IPS DF 6.9 (cell line): Measurements from ENCODE around the gene ZNF283.

Experiments
- DNase-seq: peaks from one replicate; pipeline ENCODE4 v3.0.0-alpha.2; 2013; ENCODE audit warnings: low read depth, low spot score
- H3K27ac ChIP-seq: one replicate; pipeline ENCODE4 v1.5.1; 2013; ENCODE audit warnings: low read length, control low read depth
- H3K27me3 ChIP-seq: 2 replicates; pipeline ENCODE4 v1.6.1; 2013; ENCODE audit warnings: mild to moderate bottlenecking, low read length; ENCODE audit not compliant: control insufficient read depth, insufficient read depth
- H3K36me3 ChIP-seq: 2 replicates; pipeline ENCODE4 v1.6.1; 2013; ENCODE audit warnings: low read length; ENCODE audit not compliant: control insufficient read depth, insufficient read depth
- H3K4me1 ChIP-seq: 2 replicates; pipeline ENCODE4 v1.6.1; 2013; ENCODE audit warnings: low read length; ENCODE audit not compliant: control insufficient read depth, insufficient read depth
- H3K4me3 ChIP-seq: 2 replicates; pipeline ENCODE4 v1.5.1; 2013; ENCODE audit warnings: mild to moderate bottlenecking, low read length
- H3K9me3 ChIP-seq: 2 replicates; pipeline ENCODE4 v1.6.1; 2013; ENCODE audit warnings: low read length, inconsistent platforms; ENCODE audit not compliant: control insufficient read depth, insufficient read depth
- WGBS: extraction: QIAGEN DNeasy Blood & Tissue Kit; methylation state at CpG from one replicate; pipeline ENCODE4 v1.1.7; 2013; ENCODE audit warnings: mixed read lengths, missing lambda C conversion rate; ENCODE audit not compliant: insufficient read length, insufficient coverage; 5-methylcytosine and 5-hydroxymethylcytosine counted together

ZNF283 gene

DNA sequence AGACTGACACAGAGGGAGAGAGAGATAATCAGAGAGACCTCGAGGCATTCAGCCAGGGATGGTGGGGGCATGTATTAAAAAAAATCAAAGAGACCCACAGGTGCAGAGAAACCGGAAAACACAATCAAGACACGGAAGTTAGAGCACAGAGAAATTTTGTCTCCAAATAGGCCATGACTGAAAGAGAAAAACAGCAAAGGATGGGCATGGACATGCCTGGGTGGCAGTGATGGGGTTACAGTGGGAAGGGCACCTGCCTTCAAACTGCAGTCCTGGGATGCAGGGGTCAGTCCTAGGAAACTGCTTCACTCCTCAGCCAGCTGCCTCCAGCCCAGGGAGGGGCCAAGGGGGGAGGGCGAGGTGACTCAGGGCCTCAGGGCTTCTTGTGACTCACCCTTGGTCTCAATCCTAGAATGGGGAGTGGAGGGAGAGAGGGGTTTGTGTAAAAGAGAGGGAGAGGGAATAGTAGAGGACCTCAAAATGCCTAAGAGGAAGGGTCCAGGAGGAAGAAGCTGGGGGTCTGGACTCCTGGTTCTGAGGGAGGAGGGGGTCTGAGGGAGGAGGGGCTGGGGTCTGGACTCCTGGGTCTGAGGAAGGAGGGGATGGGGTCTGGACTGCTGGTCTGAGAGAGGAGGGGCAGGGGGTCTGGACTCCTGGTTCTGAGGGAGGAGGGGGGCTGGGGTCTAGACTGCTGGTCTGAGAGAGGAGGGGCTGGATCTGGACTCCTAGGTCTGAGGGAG is 42.7 kb upstream of the ZNF283 start:
- H3K9me3 ChIP-seq: no peaks in the 10 kb centered on the region
- H3K4me1 ChIP-seq: no peaks in the 10 kb centered on the region; the same call in 1 of the 2 replicates
- no peak overlapping the region for H3K4me3 ChIP-seq
- H3K36me3 ChIP-seq: no peaks in the 10 kb centered on the region
- H3K27me3 ChIP-seq: no peaks in the 10 kb centered on the region
- no peak for DNase-seq
- WGBS: no CpG with 5 or more reads among the region's 4 CpGs
- H3K27ac ChIP-seq: no peak overlapping the region

DNA sequence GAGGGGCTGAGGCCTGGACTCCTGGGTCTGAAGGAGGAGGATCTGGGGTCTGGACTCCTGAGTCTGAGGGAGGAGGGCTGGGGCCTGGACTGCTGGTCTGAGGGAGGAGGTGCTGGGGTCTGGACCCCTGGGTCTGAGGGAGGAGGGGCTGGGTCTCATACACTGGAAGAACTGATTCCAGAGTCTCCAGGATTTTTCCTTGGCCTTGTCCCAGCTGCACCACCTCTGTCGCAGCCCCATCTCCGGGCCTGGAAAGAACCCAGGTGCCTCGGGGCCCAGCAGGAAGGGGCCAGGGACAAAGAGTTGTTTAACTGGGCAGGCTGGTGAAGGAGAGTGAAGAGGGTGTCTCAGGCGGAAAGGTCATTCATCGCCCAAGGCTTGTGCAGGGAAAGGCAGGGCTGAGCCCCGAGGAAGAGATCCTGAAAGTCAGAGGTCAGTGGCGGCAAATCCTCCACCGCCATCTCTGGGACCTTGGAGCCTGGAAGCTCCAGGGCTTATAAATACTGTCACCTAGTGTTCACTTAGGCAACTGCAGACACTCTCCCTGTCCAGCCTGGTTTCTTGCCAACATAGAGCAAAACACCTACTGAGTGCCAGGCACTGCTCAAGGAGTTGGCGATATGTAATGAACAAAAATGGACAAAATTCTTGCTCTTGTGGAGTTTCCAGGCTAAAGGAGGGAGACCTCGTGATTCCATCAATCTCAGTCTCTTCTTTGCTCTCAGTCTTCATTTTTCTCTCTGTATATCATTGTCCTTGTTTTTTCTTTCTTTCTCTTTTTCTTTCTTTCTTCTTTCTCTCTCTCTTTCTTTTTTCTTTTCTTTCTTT is 41.9 kb upstream of the ZNF283 start:
- no peak overlapping the region for H3K4me3 ChIP-seq
- H3K27me3 ChIP-seq: no peaks in the 10 kb centered on the region
- DNase-seq: peak; percentile 55
- H3K4me1 ChIP-seq: no peaks in the 10 kb centered on the region
- no CpG with 5 or more reads among the region's 10 CpGs for WGBS
- H3K9me3 ChIP-seq: no peaks in the 10 kb centered on the region
- H3K36me3 ChIP-seq: no peaks in the 10 kb centered on the region
- no peak overlapping the region for H3K27ac ChIP-seq

GRCh38 chr19:43786665-43787064 is 40.5 kb upstream of the ZNF283 start:
- H3K4me1 ChIP-seq: no peaks in the 10 kb centered on the region
- no peaks in the 10 kb centered on the region for H3K36me3 ChIP-seq
- DNase-seq: no peak
- H3K27ac ChIP-seq: no peak overlapping the region
- no CpG with 5 or more reads among the region's 1 CpG for WGBS
- H3K4me3 ChIP-seq: no peak overlapping the region
- H3K9me3 ChIP-seq: no peaks in the 10 kb centered on the region
- no peaks in the 10 kb centered on the region for H3K27me3 ChIP-seq

GRCh38 chr19:43789029-43789428 is 38.1 kb upstream of the ZNF283 start:
- no peak for DNase-seq
- H3K4me3 ChIP-seq: no peak overlapping the region
- no peaks in the 10 kb centered on the region for H3K9me3 ChIP-seq
- no peaks in the 10 kb centered on the region for H3K36me3 ChIP-seq
- WGBS: no CpG with 5 or more reads among the region's 3 CpGs
- no peaks in the 10 kb centered on the region for H3K27me3 ChIP-seq
- H3K27ac ChIP-seq: no peak overlapping the region
- no peaks in the 10 kb centered on the region for H3K4me1 ChIP-seq

DNA sequence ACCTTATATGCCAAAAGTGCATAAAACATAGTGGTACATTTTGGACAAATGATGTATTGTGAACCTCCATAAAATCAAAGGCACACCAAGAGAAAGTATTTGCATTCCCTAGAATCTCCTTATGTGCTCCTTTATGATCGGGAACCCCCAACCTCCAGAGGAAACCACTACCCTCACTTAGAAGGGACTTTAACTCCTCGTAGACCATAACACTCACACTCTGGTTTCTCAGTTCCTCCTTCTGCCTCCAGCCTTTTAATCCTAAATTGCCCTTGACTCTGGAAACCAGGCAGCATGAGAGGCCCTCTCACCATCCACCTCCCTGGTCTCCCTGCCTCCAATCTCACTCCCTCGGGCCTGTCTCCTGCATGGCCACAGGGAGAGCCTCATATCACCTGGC is 36.5 kb upstream of the ZNF283 start:
- no CpG with 5 or more reads among the region's 3 CpGs for WGBS
- no peak for DNase-seq
- H3K4me1 ChIP-seq: no peaks in the 10 kb centered on the region
- no peak overlapping the region for H3K4me3 ChIP-seq
- no peaks in the 10 kb centered on the region for H3K36me3 ChIP-seq
- H3K27me3 ChIP-seq: no peaks in the 10 kb centered on the region
- no peaks in the 10 kb centered on the region for H3K9me3 ChIP-seq
- no peak overlapping the region for H3K27ac ChIP-seq

DNA sequence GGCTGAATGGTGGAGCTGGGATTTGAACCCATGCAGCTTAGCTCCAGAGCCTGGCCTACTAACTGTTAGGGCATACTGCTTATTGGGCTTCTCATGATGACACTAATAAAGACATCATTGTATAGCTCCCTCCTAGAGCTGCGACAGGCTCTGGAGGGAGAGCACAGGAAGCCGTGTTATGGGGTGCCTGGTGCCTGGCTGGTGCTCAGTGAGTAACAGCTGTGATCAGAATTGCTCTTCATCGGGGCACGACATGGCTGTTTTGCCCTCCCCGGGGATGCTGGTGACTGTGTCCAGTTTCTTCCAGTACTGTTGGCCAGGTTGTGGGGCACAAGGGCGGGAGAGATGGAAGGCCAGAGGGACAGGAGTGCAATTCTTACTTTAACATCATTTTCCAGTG is 30.0 kb upstream of the ZNF283 start:
- Histone ChIP-seq H3K9me3 (no peaks in the 10 kb centered on the region), H3K27me3 (peaks cover 5% of the 10 kb centered on the region; the same call in 1 of the 2 replicates), H3K4me1 (no peaks in the 10 kb centered on the region), H3K27ac (no peak overlapping the region), H3K4me3 (no peak overlapping the region), H3K36me3 (no peaks in the 10 kb centered on the region)
- no peak for DNase-seq
- WGBS: no CpG with 5 or more reads among the region's 6 CpGs

DNA sequence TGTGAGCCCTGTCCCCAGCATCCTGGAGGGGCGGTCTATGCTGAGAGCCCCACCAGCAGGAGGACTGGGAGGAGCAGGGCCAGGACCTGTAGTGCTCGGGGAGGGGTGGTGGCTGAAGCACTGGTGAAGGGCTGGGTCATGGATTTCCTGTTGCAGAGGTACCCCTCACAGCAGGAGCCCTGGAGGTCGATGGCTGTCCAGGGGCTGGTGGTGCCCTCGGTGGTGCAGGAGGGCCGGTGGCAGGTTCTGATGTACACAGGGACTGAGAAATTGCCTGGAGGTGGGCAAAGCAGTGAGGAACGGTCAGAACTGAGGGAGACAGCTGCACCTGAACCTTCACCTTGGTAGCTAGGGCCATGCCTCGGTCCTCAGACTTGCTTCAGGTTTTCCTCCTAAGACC is 29.6 kb upstream of the ZNF283 start:
- H3K27me3 ChIP-seq: peaks cover 5% of the 10 kb centered on the region; the same call in 1 of the 2 replicates

DNA sequence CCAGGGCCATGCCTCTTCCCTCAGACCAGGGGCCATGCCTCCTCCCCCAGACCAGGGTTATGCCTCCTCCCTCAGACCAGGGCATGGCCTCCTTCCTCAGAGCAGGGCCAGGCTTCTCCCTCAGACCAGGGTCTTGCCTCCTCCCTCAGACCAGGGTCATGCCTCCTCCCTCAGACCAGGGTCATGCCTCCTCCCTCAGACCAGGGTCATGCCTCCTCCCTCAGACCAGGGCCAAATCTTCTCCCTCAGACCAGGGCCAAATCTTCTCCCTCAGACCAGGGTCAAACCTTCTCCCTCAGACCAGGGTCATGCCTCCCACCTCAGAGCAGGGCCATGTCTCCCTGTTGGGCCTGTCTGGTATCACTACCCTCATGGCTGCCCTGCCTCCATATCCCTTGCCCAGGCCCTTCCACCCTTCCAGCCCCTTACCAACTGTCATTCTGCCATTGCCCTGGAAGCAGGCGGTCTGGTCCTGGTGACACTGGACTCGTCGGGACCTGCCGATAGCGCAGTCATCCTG is 29.0 kb upstream of the ZNF283 start:
- H3K27me3 ChIP-seq: peaks cover 5% of the 10 kb centered on the region; the same call in 1 of the 2 replicates
- no peaks in the 10 kb centered on the region for H3K36me3 ChIP-seq
- no CpG with 5 or more reads among the region's 5 CpGs for WGBS
- H3K9me3 ChIP-seq: no peaks in the 10 kb centered on the region
- peak overlapping the region; percentile 54; the same call in 1 of the 2 replicates for H3K4me3 ChIP-seq
- no peak overlapping the region for H3K27ac ChIP-seq
- H3K4me1 ChIP-seq: no peaks in the 10 kb centered on the region
- DNase-seq: no peak

More for the DNA sequence above, 29.6 kb upstream of the ZNF283 start:
- no peak for DNase-seq
- H3K36me3 ChIP-seq: no peaks in the 10 kb centered on the region
- H3K27ac ChIP-seq: no peak overlapping the region
- H3K4me1 ChIP-seq: no peaks in the 10 kb centered on the region
- no peaks in the 10 kb centered on the region for H3K9me3 ChIP-seq
- H3K4me3 ChIP-seq: no peak overlapping the region
- WGBS: no CpG with 5 or more reads among the region's 7 CpGs

- H3K4me3 ChIP-seq: peak overlapping the region; percentile 54; the same call in 1 of the 2 replicates
Measured at GRCh38 chr19:43798546-43799409, 28.3 kb upstream of the ZNF283 start.

More at GRCh38 chr19:43798546-43799409, 28.3 kb upstream of the ZNF283 start:
- Histone ChIP-seq H3K27me3 (peaks cover 5% of the 10 kb centered on the region; the same call in 1 of the 2 replicates), H3K4me1 (no peaks in the 10 kb centered on the region), H3K27ac (no peak overlapping the region), H3K9me3 (no peaks in the 10 kb centered on the region), H3K36me3 (no peaks in the 10 kb centered on the region)
- no CpG with 5 or more reads among the region's 70 CpGs for WGBS
- DNase-seq: peak; percentile 54
